Ascending aorta (tissue), 2 donors: ENCODE data around the gene CCDC106. TPM values are rescaled to one million over a fixed set of nuclear protein-coding genes. Genes with fewer than 3 reads are reported as not detected.

ENCODE experiments used
- DNase-seq, 2 donors: peaks; one replicate each; pipeline ENCODE4 v3.0.0-alpha.2; 2019; ENCODE audit warnings: low spot score in 2 of 2
- H3K27ac ChIP-seq, 2 donors: fragments of 200-600 bp; sonication (generic); one replicate each; pipeline ENCODE4 v1.5.1; 2016 to 2017; ENCODE audit warnings: mild to moderate bottlenecking in 1 of 2
- H3K27me3 ChIP-seq: fragments of 200-600 bp; sonication (generic); one replicate; pipeline ENCODE4 v1.5.1; 2017
- H3K36me3 ChIP-seq, 2 donors: fragments of 200-600 bp; sonication (generic); one replicate each; pipeline ENCODE4 v1.5.1; 2016
- H3K4me1 ChIP-seq, 2 donors: fragments of 200-600 bp; sonication (generic); one replicate each; pipeline ENCODE4 v1.5.1; 2016 to 2017; ENCODE audit warnings: mild to moderate bottlenecking in 1 of 2
- H3K4me3 ChIP-seq, 2 donors: fragments of 200-600 bp; sonication (generic); one replicate each; pipeline ENCODE4 v1.5.1; 2016 to 2017; ENCODE audit warnings: mild to moderate bottlenecking in 1 of 2
- H3K9me3 ChIP-seq, 2 donors: fragments of 200-600 bp; sonication (generic); one replicate each; pipeline ENCODE4 v1.5.1; 2016
- intact Hi-C: fragments of 100-400 bp; cut with DNase I; formaldehyde crosslinking; loops from one replicate; pipeline ENCODE4 v1.15.1; 2023
- total RNA-seq: library from RNA; depleted of rRNA; stranded (reverse); fragments of >200 nt; gene quantifications from one replicate; pipeline ENCODE4 v1.1.0, GENCODE V29; 2016
- TF ChIP-seq, protein P1 (sequence below), 3 experiments: fragments of 200-600 bp in 2 of 3; fragments of 450-650 bp in 1 of 3; sonication (generic) in 2 of 3; IDR thresholded peaks; one replicate each; pipeline ENCODE4 v1.5.1; 2016 to 2019; ENCODE audit warnings: antibody characterized with exemption in 3 of 3, mild to moderate bottlenecking in 1 of 3, moderate library complexity in 1 of 3

Gene CCDC106
- total RNA-seq, 1 donor from 2014 or later = 27.6 TPM

- intact Hi-C loops = no loop called here
- no peaks in the 10 kb centered on the region for H3K9me3 ChIP-seq
- H3K27ac ChIP-seq = peak overlapping the region in 1 of 2 donors; percentile 33
- no peak for DNase-seq
- H3K36me3 ChIP-seq = peaks cover 32 to 61% of the 10 kb centered on the region in 2 donors
- peak overlapping the region; percentile 97 to 99 for H3K4me3 ChIP-seq
- TF ChIP-seq, protein P1, sequence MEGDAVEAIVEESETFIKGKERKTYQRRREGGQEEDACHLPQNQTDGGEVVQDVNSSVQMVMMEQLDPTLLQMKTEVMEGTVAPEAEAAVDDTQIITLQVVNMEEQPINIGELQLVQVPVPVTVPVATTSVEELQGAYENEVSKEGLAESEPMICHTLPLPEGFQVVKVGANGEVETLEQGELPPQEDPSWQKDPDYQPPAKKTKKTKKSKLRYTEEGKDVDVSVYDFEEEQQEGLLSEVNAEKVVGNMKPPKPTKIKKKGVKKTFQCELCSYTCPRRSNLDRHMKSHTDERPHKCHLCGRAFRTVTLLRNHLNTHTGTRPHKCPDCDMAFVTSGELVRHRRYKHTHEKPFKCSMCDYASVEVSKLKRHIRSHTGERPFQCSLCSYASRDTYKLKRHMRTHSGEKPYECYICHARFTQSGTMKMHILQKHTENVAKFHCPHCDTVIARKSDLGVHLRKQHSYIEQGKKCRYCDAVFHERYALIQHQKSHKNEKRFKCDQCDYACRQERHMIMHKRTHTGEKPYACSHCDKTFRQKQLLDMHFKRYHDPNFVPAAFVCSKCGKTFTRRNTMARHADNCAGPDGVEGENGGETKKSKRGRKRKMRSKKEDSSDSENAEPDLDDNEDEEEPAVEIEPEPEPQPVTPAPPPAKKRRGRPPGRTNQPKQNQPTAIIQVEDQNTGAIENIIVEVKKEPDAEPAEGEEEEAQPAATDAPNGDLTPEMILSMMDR (IDR thresholded peaks at IDR 0.05) = no peak
- no peaks in the 10 kb centered on the region for H3K27me3 ChIP-seq
- peaks cover 6 to 27% of the 10 kb centered on the region in 2 donors for H3K4me1 ChIP-seq
Measured at GRCh38 chr19:55676889-55677505, 29.0 kb downstream of the CCDC106 start.

- H3K9me3 ChIP-seq = no peaks in the 10 kb centered on the region
- peaks cover 6 to 27% of the 10 kb centered on the region in 2 donors for H3K4me1 ChIP-seq
- H3K27ac ChIP-seq = peak overlapping the region; percentile 17 to 33
- peaks cover 36 to 67% of the 10 kb centered on the region in 2 donors for H3K36me3 ChIP-seq
- TF ChIP-seq, protein P1 (IDR thresholded peaks at IDR 0.05) = no peak
- H3K27me3 ChIP-seq = no peaks in the 10 kb centered on the region
- peak overlapping the region in 1 of 2 donors; percentile 24 for H3K4me3 ChIP-seq
- intact Hi-C loops = no loop called here
- DNase-seq = no peak
Measured at GRCh38 chr19:55677572-55678028, 29.6 kb downstream of the CCDC106 start.

DNA sequence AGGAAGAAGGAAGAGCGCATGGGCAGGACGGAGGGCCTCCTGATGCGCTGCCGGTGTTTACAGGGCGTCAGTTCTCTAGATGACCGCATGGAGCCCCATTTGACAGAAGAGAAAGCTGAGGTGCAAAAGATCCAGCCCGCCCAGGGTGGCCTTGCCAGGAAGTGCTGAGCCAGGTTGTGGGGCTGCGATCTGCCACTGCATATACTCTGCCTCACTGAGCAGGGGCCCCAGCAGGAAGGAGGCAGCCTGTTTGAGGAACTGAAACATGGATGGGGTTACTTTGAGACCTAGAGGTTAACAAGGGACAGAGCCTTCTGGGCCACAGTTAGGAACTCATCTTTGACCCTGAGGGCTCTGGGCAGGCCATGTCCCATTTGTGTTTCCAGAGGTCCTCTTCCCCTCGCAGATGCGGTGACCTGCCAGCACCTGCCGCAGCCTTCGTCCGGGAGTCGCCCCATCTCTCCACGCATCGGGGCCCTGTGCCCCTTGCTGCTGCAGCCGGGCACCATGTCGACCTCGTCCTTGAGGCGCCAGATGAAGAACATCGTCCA is 30.2 kb downstream of the CCDC106 start:
- Histone ChIP-seq H3K9me3 (no peaks in the 10 kb centered on the region), H3K36me3 (peaks cover 40 to 71% of the 10 kb centered on the region in 2 donors), H3K27ac (peak overlapping the region; percentile 17 to 33), H3K4me3 (no peak overlapping the region), H3K4me1 (peaks cover 6 to 27% of the 10 kb centered on the region in 2 donors), H3K27me3 (no peaks in the 10 kb centered on the region)
- TF ChIP-seq, protein P1 (IDR thresholded peaks at IDR 0.05) = no peak
- peak; percentile 41 to 71 for DNase-seq
- intact Hi-C loops = no loop called here

GRCh38 chr19:55679343-55680257 is 31.6 kb downstream of the CCDC106 start:
- Histone ChIP-seq H3K4me3 (no peak overlapping the region), H3K4me1 (peaks cover 6 to 24% of the 10 kb centered on the region in 2 donors), H3K36me3 (peaks cover 39 to 70% of the 10 kb centered on the region in 2 donors), H3K27ac (no peak overlapping the region), H3K27me3 (no peaks in the 10 kb centered on the region), H3K9me3 (no peaks in the 10 kb centered on the region)
- TF ChIP-seq, protein P1 (IDR thresholded peaks at IDR 0.05) = no peak
- no peak for DNase-seq
- intact Hi-C loops = no loop called here

DNA sequence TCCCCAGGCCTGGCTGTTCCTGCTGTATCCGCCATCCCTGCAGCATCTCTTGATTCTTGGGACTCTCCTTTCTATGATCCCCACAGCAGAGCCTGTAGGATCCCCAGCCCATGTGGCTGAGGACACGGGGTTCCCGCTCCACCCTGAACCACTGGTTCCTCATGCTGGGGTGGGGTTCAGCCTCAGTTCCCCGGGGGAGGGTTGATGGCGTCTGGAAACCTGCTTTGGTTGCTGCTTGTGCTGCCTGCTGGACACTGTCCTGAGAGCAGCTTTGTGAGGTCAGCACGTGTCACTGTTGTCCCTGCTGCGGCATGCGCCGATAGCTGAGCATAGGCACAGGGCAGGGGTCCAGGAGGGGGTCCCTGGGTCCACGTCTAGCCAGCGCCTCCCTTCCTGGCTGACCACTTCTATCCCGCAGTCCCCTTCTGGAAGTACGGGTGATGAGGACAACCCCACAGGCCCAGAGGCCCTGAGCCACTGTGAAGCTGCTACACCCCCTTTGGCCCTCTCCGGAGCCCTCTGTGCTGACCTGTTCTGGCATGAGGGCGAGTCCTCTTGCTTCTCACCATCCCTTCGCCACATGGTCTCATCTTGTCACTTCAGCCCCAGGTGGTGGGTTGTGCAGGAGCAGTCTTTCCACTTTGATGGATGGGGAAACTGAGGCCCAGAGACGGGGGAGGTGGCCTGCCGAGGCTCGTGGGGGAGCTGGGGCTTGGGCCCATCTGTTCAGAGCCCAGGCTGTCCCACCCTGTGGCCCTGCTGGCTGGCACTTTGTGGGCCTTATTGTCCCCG is 32.5 kb downstream of the CCDC106 start:
- no peaks in the 10 kb centered on the region for H3K9me3 ChIP-seq
- DNase-seq = no peak
- no peaks in the 10 kb centered on the region for H3K27me3 ChIP-seq
- H3K4me1 ChIP-seq = peaks cover 6 to 22% of the 10 kb centered on the region in 2 donors
- TF ChIP-seq, protein P1 (IDR thresholded peaks at IDR 0.05) = no peak
- intact Hi-C loops = no loop called here
- H3K27ac ChIP-seq = no peak overlapping the region
- no peak overlapping the region for H3K4me3 ChIP-seq
- H3K36me3 ChIP-seq = peaks cover 46 to 79% of the 10 kb centered on the region in 2 donors
